Measurements from ENCODE around the gene TBX10.
"Not testable (repeated sequence)": the region's sequence is repeated elsewhere in the genome, so short reads cannot be mapped to it uniquely, and the experiment has no call there.

The TBX10 gene

GRCh38 chr11:67604815-67605214, 34.7 kb downstream of the TBX10 start:
- no peak for DNase-seq (ENCODE audit: low read depth in 2 of 3, low spot score in 1 of 3)

- not testable (repeated sequence) for DNase-seq (ENCODE audit: low read depth in 2 of 3, low spot score in 1 of 3)
These were observed 35.4 kb downstream of the TBX10 start for GRCh38 chr11:67604119-67604518.

- DNase-seq (ENCODE audit: low read depth in 2 of 3, low spot score in 1 of 3): no peak
These were observed 38.5 kb downstream of the TBX10 start for GRCh38 chr11:67601098-67601497.

- DNase-seq (ENCODE audit: low read depth in 2 of 3, low spot score in 1 of 3): no peak
These were observed 39.1 kb downstream of the TBX10 start for GRCh38 chr11:67600324-67601029.

GRCh38 chr11:67599149-67599548, 40.4 kb downstream of the TBX10 start:
- DNase-seq (ENCODE audit: low read depth in 2 of 3, low spot score in 1 of 3): no peak

GRCh38 chr11:67597963-67598362, 41.6 kb downstream of the TBX10 start:
- not testable (repeated sequence) for DNase-seq (ENCODE audit: low read depth in 2 of 3, low spot score in 1 of 3)

GRCh38 chr11:67597458-67597857, 42.1 kb downstream of the TBX10 start:
- not testable (repeated sequence) for DNase-seq (ENCODE audit: low read depth in 2 of 3, low spot score in 1 of 3)

- no peak for DNase-seq (ENCODE audit: low read depth in 2 of 3, low spot score in 1 of 3)
These were observed 42.7 kb downstream of the TBX10 start for GRCh38 chr11:67596753-67597300.

GRCh38 chr11:67594480-67594879, 45.1 kb downstream of the TBX10 start:
- DNase-seq (ENCODE audit: low read depth in 2 of 3, low spot score in 1 of 3): no peak

GRCh38 chr11:67593565-67593905, 46.0 kb downstream of the TBX10 start:
- no peak for DNase-seq (ENCODE audit: low read depth in 2 of 3, low spot score in 1 of 3)

- no peak for DNase-seq (ENCODE audit: low read depth in 2 of 3, low spot score in 1 of 3)
These were observed 46.5 kb downstream of the TBX10 start for GRCh38 chr11:67592880-67593564.

- not testable (repeated sequence) for DNase-seq (ENCODE audit: low read depth in 2 of 3, low spot score in 1 of 3)
These were observed 50.6 kb downstream of the TBX10 start for GRCh38 chr11:67588899-67589415.

GRCh38 chr11:67588136-67588503, 51.4 kb downstream of the TBX10 start:
- DNase-seq (ENCODE audit: low read depth in 2 of 3, low spot score in 1 of 3): no peak

- DNase-seq (ENCODE audit: low read depth in 2 of 3, low spot score in 1 of 3): no peak
These were observed 52.9 kb downstream of the TBX10 start for GRCh38 chr11:67586568-67587250.

GRCh38 chr11:67585911-67586310, 53.7 kb downstream of the TBX10 start:
- DNase-seq (ENCODE audit: low read depth in 2 of 3, low spot score in 1 of 3): no peak

GRCh38 chr11:67584881-67585873, 54.4 kb downstream of the TBX10 start:
- no peak for DNase-seq (ENCODE audit: low read depth in 2 of 3, low spot score in 1 of 3)

- DNase-seq (ENCODE audit: low read depth in 2 of 3, low spot score in 1 of 3): no peak
These were observed 55.2 kb downstream of the TBX10 start for GRCh38 chr11:67584205-67584880.

GRCh38 chr11:67583247-67584204, 56.0 kb downstream of the TBX10 start, which contains the start of gene GSTP1:
TSS of gene GSTP1 (plus strand) at chr11:67583812. CDS start at chr11:67583844, 32 bp downstream.
- peak; percentile 57 to 78 (median 61) for DNase-seq (ENCODE audit: low read depth in 2 of 3, low spot score in 1 of 3)

- no peak for DNase-seq (ENCODE audit: low read depth in 2 of 3, low spot score in 1 of 3)
These were observed 57.6 kb downstream of the TBX10 start for GRCh38 chr11:67582011-67582410.
